ENCODE results near the gene CACNA1C.

Gene CACNA1C

DNA sequence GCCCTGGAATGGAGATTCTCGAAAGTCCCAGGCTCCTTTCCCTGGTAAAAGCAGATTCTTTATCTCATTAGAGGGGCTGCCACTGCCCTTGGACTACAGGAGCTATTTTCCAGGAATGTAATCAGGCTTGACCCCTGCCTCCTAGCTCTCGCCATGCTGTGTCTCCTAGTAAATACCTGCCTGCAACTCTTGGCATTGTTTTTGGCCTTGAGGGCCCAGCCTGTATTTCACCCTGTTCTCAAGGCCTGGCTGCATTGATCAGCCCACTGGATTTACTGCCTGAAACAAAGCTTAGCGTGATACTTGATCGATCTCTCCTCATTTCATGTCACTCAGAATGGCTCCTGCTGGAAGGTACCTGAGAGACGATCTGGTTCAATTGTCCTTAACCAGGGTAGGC, 273.7 kb downstream of the CACNA1C start:
- DNase-seq = no peak

DNA sequence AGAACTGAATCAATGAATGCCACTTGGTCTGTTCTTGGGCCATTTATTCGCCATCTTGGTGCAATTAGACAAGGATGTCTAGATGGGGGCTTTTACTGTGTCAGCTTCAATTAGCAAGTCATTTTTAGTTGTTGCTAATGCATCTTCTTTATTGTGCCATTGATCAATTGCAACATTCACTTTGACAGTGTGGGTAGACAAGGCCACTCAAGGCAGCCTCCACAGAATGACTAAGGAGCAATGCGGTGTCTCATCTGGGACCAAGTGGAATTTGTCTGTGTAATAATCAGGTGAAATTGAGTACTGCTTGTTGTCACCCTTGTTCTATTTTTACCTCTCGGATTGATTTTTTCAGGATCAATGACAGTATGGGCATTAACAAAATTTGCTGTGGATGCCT, 275.9 kb downstream of the CACNA1C start:
- DNase-seq = no peak

- DNase-seq = no peak
Observed at GRCh38 chr12:2329661-2330210, 276.9 kb downstream of the CACNA1C start.

DNA sequence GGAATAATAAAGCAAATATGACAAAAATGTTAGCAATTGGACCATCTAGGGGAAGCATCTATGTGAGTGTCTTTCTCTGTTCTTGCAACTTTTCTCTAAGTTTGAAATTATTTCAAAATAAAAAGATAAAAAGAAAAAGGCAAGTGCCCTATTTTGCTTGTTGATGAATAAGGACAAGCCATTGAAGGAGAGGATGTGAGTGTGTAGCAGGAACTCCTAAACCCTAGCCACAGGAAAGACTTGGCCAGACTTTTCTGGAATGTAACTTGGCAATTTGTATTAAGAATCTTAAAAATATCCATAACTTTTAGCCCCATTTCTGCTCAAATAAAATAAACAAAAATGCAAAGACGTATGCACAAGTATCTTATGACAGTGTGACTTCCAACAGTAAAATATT, 279.4 kb downstream of the CACNA1C start:
- peak; percentile 71 for DNase-seq

DNA sequence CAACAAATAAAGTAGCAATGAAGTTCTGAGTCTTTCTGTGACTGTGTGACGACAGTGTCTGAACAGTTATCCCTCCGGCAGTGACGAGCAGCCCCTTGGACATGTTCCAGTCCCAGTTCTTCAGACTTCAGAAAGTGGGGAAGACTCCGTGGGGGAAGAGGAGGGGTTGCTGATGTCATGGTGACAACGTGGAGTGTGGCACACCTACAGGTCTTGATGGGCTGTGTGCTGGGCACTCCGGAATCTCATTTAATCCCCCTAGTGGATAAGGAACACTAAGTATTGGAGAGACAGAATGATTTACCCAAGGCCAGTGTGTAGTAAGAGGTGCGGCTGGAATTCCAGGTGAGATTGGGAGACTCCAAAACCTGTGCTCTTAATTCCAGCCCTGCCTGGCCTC, 280.2 kb downstream of the CACNA1C start:
- DNase-seq = no peak

DNA sequence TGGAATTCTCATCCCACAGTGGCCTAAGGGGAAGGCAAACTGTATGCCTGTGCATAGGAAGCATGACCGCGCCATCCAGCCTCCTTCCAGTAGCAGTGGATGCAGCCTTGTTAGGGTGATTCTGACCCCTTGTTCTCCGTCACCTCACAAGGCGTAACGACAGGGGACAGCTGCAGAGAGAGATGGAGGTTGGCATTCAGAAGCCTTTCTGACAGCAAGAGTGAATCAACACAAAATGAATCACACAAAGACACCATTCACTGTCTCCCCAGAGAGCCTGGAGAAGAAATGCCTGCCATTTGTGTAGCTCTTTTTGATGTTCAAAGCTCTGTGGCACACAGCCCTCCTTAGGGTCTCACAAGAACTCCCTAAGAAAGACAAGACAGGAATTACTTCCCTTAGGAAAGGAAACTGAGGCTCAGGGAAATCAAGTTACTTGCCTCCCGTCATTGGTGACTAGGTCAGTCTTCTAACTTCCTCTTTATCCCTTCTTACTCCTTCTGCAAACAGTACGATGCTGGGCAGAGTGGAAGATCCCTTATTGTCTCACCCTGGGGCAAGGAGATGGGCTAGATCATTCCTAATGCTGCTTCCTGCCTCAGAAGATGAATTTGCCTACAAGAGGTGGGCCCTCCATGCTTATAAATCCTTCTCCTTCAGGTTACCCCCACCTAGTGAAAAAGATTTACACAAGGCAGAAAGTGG, 280.9 kb downstream of the CACNA1C start:
- DNase-seq = no peak

GRCh38 chr12:2334271-2334670, 281.5 kb downstream of the CACNA1C start:
- DNase-seq = no peak

- no peak for DNase-seq
Observed at GRCh38 chr12:2334689-2335088, 281.9 kb downstream of the CACNA1C start.

DNA sequence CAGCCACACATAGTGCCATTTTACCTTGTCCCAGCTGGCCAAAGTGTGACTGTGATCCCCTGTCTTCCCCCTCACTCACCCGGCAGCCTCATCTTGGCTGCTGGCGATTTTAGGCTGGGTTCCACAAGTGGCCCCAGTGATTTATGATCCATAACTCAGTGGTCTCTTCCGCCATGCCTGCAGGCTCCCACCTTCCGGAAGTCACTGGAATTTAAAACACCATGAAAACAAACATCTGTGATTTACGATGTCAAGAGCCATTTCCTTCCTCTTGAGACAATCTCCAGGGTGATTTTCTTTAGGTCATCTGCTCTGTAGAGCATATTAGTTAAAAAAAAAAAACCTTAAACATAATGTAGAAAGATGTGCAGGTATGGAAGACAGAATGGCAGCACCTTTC, 282.3 kb downstream of the CACNA1C start:
- DNase-seq = no peak

GRCh38 chr12:2335513-2335912, 282.7 kb downstream of the CACNA1C start:
- peak; percentile 41 for DNase-seq

- DNase-seq = peak; percentile 66
Observed at GRCh38 chr12:2335916-2336315, 283.1 kb downstream of the CACNA1C start.

DNA sequence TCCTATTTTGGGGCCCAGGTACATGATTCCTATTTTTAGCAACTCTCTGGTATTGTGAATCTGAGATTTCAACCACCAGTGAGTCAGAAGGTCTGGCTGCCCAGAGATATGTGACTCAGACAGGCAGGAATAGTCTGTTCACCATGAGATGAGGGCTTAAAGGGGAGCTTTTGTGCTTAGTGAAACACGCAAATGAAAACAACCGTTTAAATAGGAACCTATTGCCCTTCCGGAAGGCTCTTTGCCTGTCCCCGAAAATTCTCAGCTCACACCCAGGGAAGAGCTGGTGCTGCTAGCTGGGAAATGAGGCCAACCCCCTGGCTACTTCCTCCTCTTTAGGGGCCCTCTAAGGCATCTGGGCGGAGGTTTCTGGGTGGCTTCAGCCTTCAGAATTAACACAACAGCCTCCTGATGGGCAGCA, 283.6 kb downstream of the CACNA1C start:
- peak; percentile 98 for DNase-seq

DNA sequence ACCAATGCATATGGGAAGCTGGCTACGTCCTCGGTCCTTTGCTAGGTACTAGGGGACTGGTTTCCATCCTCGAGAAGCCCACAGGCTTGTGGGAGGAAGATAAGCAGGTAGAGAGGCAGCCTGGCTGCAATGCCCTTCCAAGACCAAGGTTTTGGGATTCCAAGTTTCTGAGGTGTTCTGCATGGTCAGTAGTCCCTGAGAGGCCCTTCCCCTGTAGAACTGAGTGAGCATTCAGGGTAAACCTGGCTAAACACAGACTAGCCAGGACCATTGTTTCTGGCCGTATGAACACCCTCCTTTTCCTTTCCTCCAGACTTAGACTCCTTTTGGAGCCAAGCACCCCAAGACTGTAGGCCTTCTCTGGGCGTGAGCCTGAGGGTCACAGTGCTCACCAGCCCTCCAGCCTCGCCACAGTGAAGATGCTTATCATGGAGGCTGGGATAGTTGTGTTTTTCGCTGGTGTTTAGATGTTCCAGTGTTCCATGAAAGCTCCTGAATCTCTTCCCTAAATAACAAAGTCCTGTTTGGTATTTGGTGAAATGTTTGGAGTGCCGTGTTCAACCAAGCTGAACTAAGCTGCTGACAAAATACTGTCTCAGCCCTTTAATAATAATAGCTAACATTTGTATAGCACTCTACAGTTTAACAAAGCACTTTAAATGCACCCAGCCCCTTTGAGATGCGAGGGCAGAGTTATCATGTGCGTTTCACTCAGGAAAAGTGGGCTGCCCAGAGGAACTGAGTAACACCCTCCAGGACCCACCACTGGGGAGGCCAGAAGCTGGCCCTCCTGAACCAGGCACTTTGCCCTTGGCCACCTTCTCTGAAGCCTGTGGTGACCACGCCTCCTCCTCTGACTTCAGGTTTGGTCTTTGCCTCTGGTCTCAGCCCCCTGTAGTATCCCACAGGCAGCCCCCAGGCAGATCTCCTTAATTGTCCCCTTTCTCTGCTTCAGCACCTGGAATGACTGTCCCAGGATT, 284.5 kb downstream of the CACNA1C start:
- no peak for DNase-seq

GRCh38 chr12:2338381-2338780, 285.6 kb downstream of the CACNA1C start:
- no peak for DNase-seq

DNA sequence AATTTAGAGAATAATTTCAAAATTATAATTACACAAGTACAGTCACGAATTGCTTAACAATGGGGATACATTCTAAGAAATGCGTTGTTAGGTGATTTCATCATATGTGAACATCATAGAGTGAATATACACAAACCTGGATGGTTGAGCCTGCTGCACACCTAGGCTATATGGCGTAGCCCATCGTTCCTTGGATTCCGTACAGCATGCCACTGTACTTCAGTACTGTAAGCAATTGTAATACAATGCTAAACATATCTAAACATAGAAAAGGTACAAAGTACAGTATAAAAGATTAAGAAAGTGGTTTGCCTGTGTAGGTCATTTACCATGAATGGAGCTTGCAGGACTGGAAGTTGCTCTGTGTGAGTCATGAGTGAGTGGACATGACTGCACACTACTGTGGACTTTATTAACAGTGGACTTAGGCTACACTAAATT, 286.2 kb downstream of the CACNA1C start:
- DNase-seq = peak; percentile 80

- no peak for DNase-seq
Observed at GRCh38 chr12:2341051-2341751, 288.4 kb downstream of the CACNA1C start.

- peak; percentile 78 for DNase-seq
Observed at GRCh38 chr12:2341871-2342270, 289.1 kb downstream of the CACNA1C start.

- DNase-seq = no peak
Observed at GRCh38 chr12:2343681-2344080, 290.9 kb downstream of the CACNA1C start.

- DNase-seq = no peak
Observed at GRCh38 chr12:2344476-2344875, 291.7 kb downstream of the CACNA1C start.

GRCh38 chr12:2344885-2345284, 292.1 kb downstream of the CACNA1C start:
- no peak for DNase-seq

DNA sequence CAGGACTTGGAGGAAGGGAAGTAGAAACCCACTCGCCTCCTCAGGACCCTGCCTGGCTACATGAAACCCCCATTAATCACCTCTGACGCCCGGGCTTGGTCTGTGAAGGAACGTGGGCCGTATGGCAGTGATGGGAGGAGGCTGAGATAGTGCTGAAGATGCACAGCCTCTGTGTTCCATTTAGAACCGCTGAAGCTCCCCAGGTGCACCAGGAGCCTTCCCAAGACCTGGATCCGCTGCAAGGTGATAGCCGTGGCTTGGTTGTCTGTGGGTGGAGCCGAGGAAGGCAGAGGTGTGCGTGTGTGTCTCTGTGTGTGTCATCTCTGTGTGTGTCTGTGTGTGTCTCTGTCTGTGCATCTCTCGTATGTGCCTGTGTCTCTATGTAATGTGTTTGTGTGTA, 293.1 kb downstream of the CACNA1C start:
- DNase-seq = no peak

- DNase-seq = no peak
Observed at GRCh38 chr12:2346416-2346815, 293.6 kb downstream of the CACNA1C start.
